Hepatocyte (in vitro differentiated cells): Measurements from ENCODE around the gene GBP5. TPM values are rescaled to one million over a fixed set of nuclear protein-coding genes. Genes with fewer than 3 reads are reported as not detected.

ENCODE experiments used
- DNase-seq: peaks from one replicate; pipeline ENCODE4 v3.0.0-alpha.2; 2016; ENCODE audit warnings: low spot score
- H2AFZ ChIP-seq: fragments of 200-600 bp; sonication (generic); 2 replicates; pipeline ENCODE4 v1.6.0; 2016; ENCODE audit warnings: antibody characterized with exemption, mild to moderate bottlenecking
- H3K27ac ChIP-seq: fragments of 200-600 bp; sonication (generic); 2 replicates; pipeline ENCODE4 v1.5.1; 2016; ENCODE audit warnings: mild to moderate bottlenecking
- H3K27me3 ChIP-seq: fragments of 200-600 bp; sonication (generic); 2 replicates; pipeline ENCODE4 v1.6.1; 2016
- H3K36me3 ChIP-seq: fragments of 200-600 bp; sonication (generic); replicated peaks from 2 replicates; pipeline ENCODE4 v1.5.1; 2016; ENCODE audit warnings: low read depth; ENCODE audit not compliant: insufficient read depth
- H3K4me1 ChIP-seq: fragments of 200-600 bp; sonication (generic); 2 replicates; pipeline ENCODE4 v1.5.1; 2016; ENCODE audit warnings: mild to moderate bottlenecking, moderate library complexity; ENCODE audit not compliant: insufficient read depth
- H3K4me2 ChIP-seq: fragments of 200-600 bp; sonication (generic); 2 replicates; pipeline ENCODE4 v1.6.0; 2016
- H3K4me3 ChIP-seq: fragments of 200-600 bp; sonication (generic); 2 replicates; pipeline ENCODE4 v1.5.1; 2016; ENCODE audit warnings: mild to moderate bottlenecking
- H3K79me2 ChIP-seq: fragments of 200-600 bp; sonication (generic); 2 replicates; pipeline ENCODE4 v1.6.0; 2017; ENCODE audit warnings: mild to moderate bottlenecking
- H3K9me2 ChIP-seq: fragments of 200-600 bp; sonication (generic); replicated peaks from 2 replicates; pipeline ENCODE4 v1.6.0; 2017; ENCODE audit warnings: mild to moderate bottlenecking; ENCODE audit not compliant: insufficient read depth
- H3K9me3 ChIP-seq: fragments of 200-600 bp; sonication (generic); 2 replicates; pipeline ENCODE4 v1.5.1; 2016; ENCODE audit warnings: low read depth, mild to moderate bottlenecking
- H4K20me1 ChIP-seq: fragments of 200-600 bp; sonication (generic); 2 replicates; pipeline ENCODE4 v1.6.0; 2016; ENCODE audit warnings: mild to moderate bottlenecking; ENCODE audit not compliant: insufficient read depth, poor library complexity, severe bottlenecking
- EZH2 ChIP-seq: fragments of 200-600 bp; sonication (generic); IDR thresholded peaks from 2 replicates; pipeline ENCODE4 v1.6.1; 2016; ENCODE audit warnings: antibody characterized with exemption, mild to moderate bottlenecking, borderline replicate concordance
- EZH2phosphoT487 ChIP-seq: fragments of 200-600 bp; sonication (generic); IDR thresholded peaks from one replicate; pipeline ENCODE4 v1.6.1; 2018; ENCODE audit warnings: antibody characterized with exemption, mild to moderate bottlenecking, low read depth, moderate library complexity; ENCODE audit not compliant: unreplicated experiment, severe bottlenecking
- WGBS: methylation state at CpG from one replicate; pipeline ENCODE4 v1.1.6; 2016; ENCODE audit warnings: low lambda C conversion rate; ENCODE audit errors: missing lambda C conversion rate; 5-methylcytosine and 5-hydroxymethylcytosine counted together
- polyA plus RNA-seq: library from polyadenylated mRNA; unstranded; fragments of >200 nt; fragmentation: Nextera tagmentation; extraction: Ambion mirVana; gene quantifications from 2 replicates; pipeline ENCODE4 v1.2.1, GENCODE V29; 2016
- total RNA-seq: library from RNA; depleted of rRNA; stranded (reverse); fragments of >200 nt; gene quantifications from 2 replicates; pipeline ENCODE4 v1.2.3, GENCODE V29; 2014
- TF ChIP-seq, protein P1 (sequence below): fragments of 200-600 bp; sonication (generic); IDR thresholded peaks from 2 replicates; pipeline ENCODE4 v1.5.1; 2016; ENCODE audit warnings: antibody characterized with exemption, mild to moderate bottlenecking; ENCODE audit not compliant: poor library complexity

The GBP5 gene
- total and polyA plus RNA-seq, 2 experiments from 2014 or later = not detected

DNA sequence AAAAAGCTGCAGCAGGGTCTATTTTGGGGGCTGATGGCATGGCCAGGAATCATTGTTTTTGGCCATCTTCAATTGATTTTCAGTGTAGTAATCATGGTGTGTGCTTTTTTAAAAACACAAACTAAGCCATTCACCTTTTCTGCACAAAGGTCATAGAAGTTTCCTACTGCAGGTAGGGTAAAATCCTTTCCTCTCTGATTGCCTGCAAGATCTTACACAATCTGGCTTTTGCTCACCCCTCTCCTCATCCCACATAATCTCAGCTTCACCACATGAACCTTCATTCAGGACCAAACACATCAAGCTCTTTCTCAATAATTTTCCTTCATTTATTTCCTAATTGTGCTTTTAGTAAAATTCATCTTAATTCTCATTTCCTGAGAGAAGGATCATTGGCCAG, 38.3 kb upstream of the GBP5 start:
- no peaks in the 10 kb centered on the region for H4K20me1 ChIP-seq
- no peak overlapping the region for H3K4me2 ChIP-seq
- H3K4me1 ChIP-seq = no peaks in the 10 kb centered on the region
- no peaks in the 10 kb centered on the region for H3K27me3 ChIP-seq
- no peak for DNase-seq
- no peak overlapping the region for H2AFZ ChIP-seq
- no peak for TF ChIP-seq EZH2phosphoT487
- H3K4me3 ChIP-seq = no peak overlapping the region
- no peak overlapping the region for H3K27ac ChIP-seq
- H3K9me3 ChIP-seq = no peaks in the 10 kb centered on the region
- no peaks in the 10 kb centered on the region for H3K9me2 ChIP-seq
- no peaks in the 10 kb centered on the region for H3K36me3 ChIP-seq
- no peaks in the 10 kb centered on the region for H3K79me2 ChIP-seq

DNA sequence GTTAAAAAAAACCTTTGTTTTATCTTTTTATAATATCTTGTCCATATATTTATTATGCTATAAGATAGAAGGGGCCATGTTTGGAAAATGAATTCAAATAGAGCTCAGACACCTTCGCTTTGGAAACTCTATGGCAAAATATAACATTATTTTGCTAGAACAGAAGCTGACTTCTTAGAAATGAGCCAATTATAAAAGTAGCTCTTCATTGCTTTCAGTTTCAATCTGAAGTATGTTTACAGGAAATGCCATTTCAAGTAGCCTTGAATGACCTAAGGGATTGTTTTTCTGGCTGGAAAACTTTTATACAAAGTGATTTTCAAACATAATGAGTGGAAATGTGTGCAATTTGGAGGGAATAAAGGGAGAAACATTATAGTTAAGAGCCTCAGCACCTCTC, 37.8 kb upstream of the GBP5 start:
- 81% methylated on average over 1 of the region's 1 CpG for WGBS
- H4K20me1 ChIP-seq = no peaks in the 10 kb centered on the region
- H3K9me2 ChIP-seq = no peaks in the 10 kb centered on the region
- no peaks in the 10 kb centered on the region for H3K9me3 ChIP-seq
- DNase-seq = no peak
- no peak overlapping the region for H3K4me2 ChIP-seq
- H3K27ac ChIP-seq = no peak overlapping the region
- TF ChIP-seq EZH2 (no peak), EZH2phosphoT487 (no peak)
- TF ChIP-seq, protein P1, sequence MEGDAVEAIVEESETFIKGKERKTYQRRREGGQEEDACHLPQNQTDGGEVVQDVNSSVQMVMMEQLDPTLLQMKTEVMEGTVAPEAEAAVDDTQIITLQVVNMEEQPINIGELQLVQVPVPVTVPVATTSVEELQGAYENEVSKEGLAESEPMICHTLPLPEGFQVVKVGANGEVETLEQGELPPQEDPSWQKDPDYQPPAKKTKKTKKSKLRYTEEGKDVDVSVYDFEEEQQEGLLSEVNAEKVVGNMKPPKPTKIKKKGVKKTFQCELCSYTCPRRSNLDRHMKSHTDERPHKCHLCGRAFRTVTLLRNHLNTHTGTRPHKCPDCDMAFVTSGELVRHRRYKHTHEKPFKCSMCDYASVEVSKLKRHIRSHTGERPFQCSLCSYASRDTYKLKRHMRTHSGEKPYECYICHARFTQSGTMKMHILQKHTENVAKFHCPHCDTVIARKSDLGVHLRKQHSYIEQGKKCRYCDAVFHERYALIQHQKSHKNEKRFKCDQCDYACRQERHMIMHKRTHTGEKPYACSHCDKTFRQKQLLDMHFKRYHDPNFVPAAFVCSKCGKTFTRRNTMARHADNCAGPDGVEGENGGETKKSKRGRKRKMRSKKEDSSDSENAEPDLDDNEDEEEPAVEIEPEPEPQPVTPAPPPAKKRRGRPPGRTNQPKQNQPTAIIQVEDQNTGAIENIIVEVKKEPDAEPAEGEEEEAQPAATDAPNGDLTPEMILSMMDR = no peak
- H3K4me3 ChIP-seq = no peak overlapping the region
- no peaks in the 10 kb centered on the region for H3K27me3 ChIP-seq
- H3K79me2 ChIP-seq = no peaks in the 10 kb centered on the region
- no peaks in the 10 kb centered on the region for H3K36me3 ChIP-seq
- H3K4me1 ChIP-seq = no peaks in the 10 kb centered on the region
- no peak overlapping the region for H2AFZ ChIP-seq

DNA sequence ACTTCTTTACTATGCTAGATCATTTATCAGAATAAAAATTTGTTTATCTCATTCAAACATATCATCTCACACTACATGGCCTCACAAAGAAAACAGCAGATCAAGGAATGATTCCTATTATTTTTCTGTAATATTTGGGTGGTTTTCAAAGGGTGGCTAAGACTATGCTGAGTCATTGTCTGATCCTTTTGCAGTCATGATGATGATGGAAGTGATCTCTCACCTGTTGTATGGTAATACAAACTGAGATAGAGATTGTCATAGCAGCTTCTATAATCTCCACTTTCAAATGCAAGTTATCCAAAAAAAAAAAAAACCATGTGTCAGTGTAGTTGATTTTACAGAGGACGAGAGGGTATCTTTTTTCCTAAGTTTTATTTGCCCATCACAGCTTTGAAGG, 37.2 kb upstream of the GBP5 start:
- H3K36me3 ChIP-seq = no peaks in the 10 kb centered on the region
- no peak overlapping the region for H2AFZ ChIP-seq
- no peaks in the 10 kb centered on the region for H3K79me2 ChIP-seq
- WGBS = 82% methylated on average over 1 of the region's 1 CpG
- H3K9me3 ChIP-seq = no peaks in the 10 kb centered on the region
- H3K4me3 ChIP-seq = no peak overlapping the region
- H4K20me1 ChIP-seq = no peaks in the 10 kb centered on the region
- no peak for DNase-seq
- no peaks in the 10 kb centered on the region for H3K9me2 ChIP-seq
- no peak overlapping the region for H3K4me2 ChIP-seq
- no peaks in the 10 kb centered on the region for H3K27me3 ChIP-seq
- H3K27ac ChIP-seq = no peak overlapping the region
- TF ChIP-seq EZH2phosphoT487 (no peak), EZH2 (no peak)
- TF ChIP-seq, protein P1 = no peak
- no peaks in the 10 kb centered on the region for H3K4me1 ChIP-seq

DNA sequence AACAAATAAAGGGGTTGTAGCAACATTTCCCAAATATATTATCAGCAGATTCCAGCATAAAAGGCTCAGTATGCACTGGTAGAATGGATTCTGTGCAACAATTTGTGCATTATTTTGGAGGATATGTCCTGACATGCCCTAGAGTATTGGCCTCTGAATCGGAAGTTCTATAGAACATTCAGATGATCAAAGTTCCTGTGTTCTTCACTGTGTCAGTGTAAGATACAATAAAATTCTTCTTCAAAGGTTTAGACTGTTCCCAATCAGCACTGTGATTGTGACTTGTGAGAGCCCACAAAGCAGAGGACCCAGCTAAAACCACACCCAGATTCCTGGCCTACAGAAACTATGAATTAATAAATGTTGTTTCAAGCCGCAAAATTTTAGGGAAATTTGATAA, 33.6 kb upstream of the GBP5 start:
- no peak overlapping the region for H2AFZ ChIP-seq
- no peak overlapping the region for H3K27ac ChIP-seq
- H3K4me1 ChIP-seq = no peaks in the 10 kb centered on the region
- no peaks in the 10 kb centered on the region for H3K27me3 ChIP-seq
- 76% methylated on average over 2 of the region's 2 CpGs for WGBS
- no peak overlapping the region for H3K4me3 ChIP-seq
- no peaks in the 10 kb centered on the region for H3K36me3 ChIP-seq
- no peaks in the 10 kb centered on the region for H3K9me2 ChIP-seq
- no peak for DNase-seq
- H3K79me2 ChIP-seq = no peaks in the 10 kb centered on the region
- no peak for TF ChIP-seq EZH2phosphoT487
- TF ChIP-seq, protein P1 = no peak
- no peak for TF ChIP-seq EZH2
- H4K20me1 ChIP-seq = no peaks in the 10 kb centered on the region
- no peak overlapping the region for H3K4me2 ChIP-seq
- no peaks in the 10 kb centered on the region for H3K9me3 ChIP-seq
